PC-3 (cell line): ENCODE measurements around the gene MTFR1L. TPM values are rescaled to one million over a fixed set of nuclear protein-coding genes. Genes with fewer than 3 reads are reported as not detected.

Source experiments
- ATAC-seq: fragments of 200-7000 bp; cut with Tn5 transposase; 2 replicates; pipeline ENCODE4 v1.9.1; 2020; ENCODE audit warnings: mild to moderate bottlenecking, moderate library complexity
- Bru-seq: library from RNA; stranded (reverse); fragments of 400-500 nt; gene quantifications from one replicate; lab custom pipeline; 2021; lab: Mats Ljungman, UMichigan
- BruChase-seq, 2 experiments: library from RNA; stranded (reverse); fragments of 400-500 nt; gene quantifications; one replicate each; lab custom pipeline; 2021; lab: Mats Ljungman, UMichigan
- BruUV-seq: library from RNA; stranded (reverse); fragments of 400-500 nt; replicated peaks from 2 replicates; lab custom pipeline; 2021; lab: Mats Ljungman, UMichigan
- CTCF ChIA-PET: fragments of 300-600 bp; sonication (Branson Sonifier 250); formaldehyde crosslinking; loops from one replicate; lab custom pipeline; 2022; ENCODE audit warnings: antibody characterized with exemption; lab: Charles Lee
- POLR2A ChIA-PET: fragments of 300-600 bp; sonication (Branson Sonifier 250); formaldehyde crosslinking; loops from one replicate; lab custom pipeline; 2022; ENCODE audit warnings: antibody characterized with exemption; ENCODE audit not compliant: unreplicated experiment; lab: Charles Lee
- DNase-seq: peaks from one replicate; pipeline ENCODE4 v3.0.0-alpha.2; 2015
- H2AFZ ChIP-seq: fragments of 300-600 bp; sonication (generic); 2 replicates; pipeline ENCODE4 v1.6.0; 2016; ENCODE audit warnings: antibody characterized with exemption, low read length
- H3F3A ChIP-seq: fragments of 300-600 bp; sonication (generic); one replicate; pipeline ENCODE4 v1.6.0; 2017; ENCODE audit warnings: antibody characterized with exemption, low read length, control low read depth, mild to moderate bottlenecking; ENCODE audit not compliant: unreplicated experiment
- H3K27ac ChIP-seq: fragments of 300-600 bp; sonication (generic); 2 replicates; pipeline ENCODE4 v1.5.1; 2016; ENCODE audit warnings: mild to moderate bottlenecking, low read length
- H3K27me3 ChIP-seq: fragments of 300-600 bp; sonication (generic); 2 replicates; pipeline ENCODE4 v1.6.1; 2016; ENCODE audit warnings: low read length, mixed read lengths
- H3K36me3 ChIP-seq: fragments of 300-600 bp; sonication (generic); 2 replicates; pipeline ENCODE4 v1.6.1; 2016; ENCODE audit warnings: low read depth, mixed run types, low read length, mixed read lengths
- H3K4me1 ChIP-seq: fragments of 300-600 bp; sonication (generic); 2 replicates; pipeline ENCODE4 v1.5.1; 2016; ENCODE audit warnings: low read length; ENCODE audit not compliant: insufficient read depth
- H3K4me2 ChIP-seq: fragments of 300-600 bp; sonication (generic); 2 replicates; pipeline ENCODE4 v1.6.0; 2016; ENCODE audit warnings: low read length
- H3K4me3 ChIP-seq: fragments of 300-600 bp; sonication (generic); 2 replicates; pipeline ENCODE4 v1.5.1; 2016; ENCODE audit warnings: mild to moderate bottlenecking, low read length, mixed read lengths
- H3K79me2 ChIP-seq: fragments of 300-600 bp; sonication (generic); 2 replicates; pipeline ENCODE4 v1.6.1; 2017; ENCODE audit warnings: low read length, mixed read lengths
- H3K9ac ChIP-seq: fragments of 300-600 bp; sonication (generic); 2 replicates; pipeline ENCODE4 v1.6.0; 2016; ENCODE audit warnings: mild to moderate bottlenecking, low read length
- H3K9me2 ChIP-seq: fragments of 300-600 bp; sonication (generic); replicated peaks from 2 replicates; pipeline ENCODE4 v1.6.1; 2016; ENCODE audit warnings: mixed run types, low read length, mixed read lengths
- H3K9me3 ChIP-seq: fragments of 300-600 bp; sonication (generic); 2 replicates; pipeline ENCODE4 v1.6.1; 2016; ENCODE audit warnings: low read length, mixed read lengths
- H4K20me1 ChIP-seq: fragments of 300-600 bp; sonication (generic); 2 replicates; pipeline ENCODE4 v1.6.1; 2016; ENCODE audit warnings: low read length, mixed read lengths
- EZH2 ChIP-seq: fragments of 300-600 bp; sonication (generic); IDR thresholded peaks from one replicate; pipeline ENCODE4 v1.6.1; 2017; ENCODE audit warnings: antibody characterized with exemption, mild to moderate bottlenecking, low read length; ENCODE audit not compliant: unreplicated experiment
- EZH2phosphoT487 ChIP-seq: fragments of 300-600 bp; sonication (generic); IDR thresholded peaks from 2 replicates; pipeline ENCODE4 v1.6.1; 2018; ENCODE audit warnings: mild to moderate bottlenecking, antibody characterized with exemption, low read length, borderline replicate concordance
- intact Hi-C: fragments of 100-400 bp; cut with micrococcal nuclease; formaldehyde crosslinking; loops from 2 replicates; pipeline ENCODE4 v1.9.0; 2023
- long read RNA-seq: library from polyadenylated mRNA; unstranded; transcript quantifications from one replicate; pipeline ENCODE4 v2.0.0, GENCODE V29; 2021; ENCODE audit not compliant: unreplicated experiment
- total RNA-seq: library from RNA; depleted of rRNA; stranded (reverse); fragments of >200 nt; gene quantifications from 2 replicates; pipeline ENCODE4 v1.2.3, GENCODE V29; 2014; rRNA removed
- TF ChIP-seq, protein P1 (sequence below): fragments of 300-600 bp; sonication (generic); conservative IDR thresholded peaks from 2 replicates; pipeline ENCODE4 v1.5.1; 2017; ENCODE audit warnings: antibody characterized with exemption, low read depth, mild to moderate bottlenecking, low read length

Gene MTFR1L
- total RNA-seq (32.3 and 35.6 TPM in 2 replicates), Bru-seq, nascent RNA (percentile 73 among the genes with signal in this experiment), BruChase-seq, experiment 1, labeled RNA remaining after a 6-hour chase (percentile 91 among the genes with signal in this experiment), BruChase-seq, experiment 2, labeled RNA remaining after a 2-hour chase (percentile 82 among the genes with signal in this experiment)
- long read RNA-seq, transcript MTFR1L-203 (7 exons, 2,004 nt), result major isoform, 32 of 150 reads
- long read RNA-seq, transcript MTFR1L-210 (7 exons, 1,873 nt), result minor isoform, 12 of 150 reads
- long read RNA-seq, partial matches to known transcripts, result 49 of 150 reads
- long read RNA-seq, other reads (novel, unspliced or antisense), result 50 of 150 reads

DNA sequence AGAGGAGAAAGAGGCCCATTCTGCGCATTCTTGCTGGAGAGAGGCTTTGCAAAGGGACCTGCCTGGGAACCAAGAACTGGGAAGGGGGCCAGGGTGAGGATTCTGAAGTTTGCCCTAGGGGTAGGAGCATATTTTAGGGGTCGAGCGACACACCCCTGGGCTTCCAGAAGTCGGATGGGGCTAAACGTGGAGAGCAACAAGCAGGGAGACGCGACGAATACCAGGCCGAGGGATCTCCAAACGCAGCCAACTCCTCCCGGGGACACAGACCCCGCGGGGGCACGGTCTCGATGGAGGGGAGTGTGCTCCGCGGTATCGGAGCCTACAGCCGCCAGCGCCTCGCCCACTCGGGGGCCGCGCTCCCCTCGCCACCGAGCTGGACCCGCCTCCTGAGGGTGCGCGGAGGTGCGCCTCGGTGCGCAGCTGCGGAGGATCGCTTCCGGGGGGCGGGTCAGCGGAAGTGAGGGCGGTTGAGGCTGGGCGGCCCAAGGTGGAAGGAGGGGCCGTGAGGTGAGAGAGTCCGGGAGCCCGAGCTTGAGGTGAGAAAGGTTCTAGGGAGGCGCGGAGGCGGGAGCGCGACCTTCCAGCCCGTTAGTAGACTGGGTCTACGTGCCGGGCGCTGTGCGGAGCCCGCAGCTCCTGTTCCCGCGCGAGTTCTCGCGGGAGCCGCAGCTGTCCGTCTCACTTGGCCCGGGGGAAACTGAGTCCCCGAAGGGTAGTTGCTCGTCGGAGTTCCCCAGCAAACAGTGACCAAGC, at the start of gene MTFR1L:
Gene MTFR1L (plus strand): TSS at position 464 of the 756 bp plus-strand sequence. CDS start 3,151 bp downstream, outside the sequence.
- intact Hi-C loops, result loop anchor here (5.0 kb wide), 1 partner anchor 178 kb away; the partner anchor contains the start of gene PAFAH2
- BruUV-seq, result no TSS peak
- Histone ChIP-seq H3K4me1 (peaks cover 23% of the 10 kb centered on the region), H3K4me3 (peak within 1 kb of the TSS; percentile 93), H3K27me3 (no peaks in the 10 kb centered on the region), H4K20me1 (peaks cover 11% of the 10 kb centered on the region; the same call in 1 of the 2 replicates), H3K9me3 (no peaks in the 10 kb centered on the region), H3K36me3 (no peaks in the 10 kb centered on the region), H3K9me2 (no peaks in the 10 kb centered on the region), H2AFZ (peak within 1 kb of the TSS; percentile 88), H3K9ac (peak within 1 kb of the TSS; percentile 89), H3K4me2 (peak within 1 kb of the TSS; percentile 93), H3F3A (no peaks in the 10 kb centered on the region), H3K79me2 (peaks cover 41% of the 10 kb centered on the region), H3K27ac (peak within 1 kb of the TSS; percentile 41)
- ATAC-seq, result peak; percentile 83
- POLR2A ChIA-PET, result interaction anchor here (0.6 kb wide), 5 partner anchors 21 to 1338 kb away, joined by 3 to 16 read pairs (median 4); partner anchors contain the start of gene PAFAH2
- TF ChIP-seq, protein P1, sequence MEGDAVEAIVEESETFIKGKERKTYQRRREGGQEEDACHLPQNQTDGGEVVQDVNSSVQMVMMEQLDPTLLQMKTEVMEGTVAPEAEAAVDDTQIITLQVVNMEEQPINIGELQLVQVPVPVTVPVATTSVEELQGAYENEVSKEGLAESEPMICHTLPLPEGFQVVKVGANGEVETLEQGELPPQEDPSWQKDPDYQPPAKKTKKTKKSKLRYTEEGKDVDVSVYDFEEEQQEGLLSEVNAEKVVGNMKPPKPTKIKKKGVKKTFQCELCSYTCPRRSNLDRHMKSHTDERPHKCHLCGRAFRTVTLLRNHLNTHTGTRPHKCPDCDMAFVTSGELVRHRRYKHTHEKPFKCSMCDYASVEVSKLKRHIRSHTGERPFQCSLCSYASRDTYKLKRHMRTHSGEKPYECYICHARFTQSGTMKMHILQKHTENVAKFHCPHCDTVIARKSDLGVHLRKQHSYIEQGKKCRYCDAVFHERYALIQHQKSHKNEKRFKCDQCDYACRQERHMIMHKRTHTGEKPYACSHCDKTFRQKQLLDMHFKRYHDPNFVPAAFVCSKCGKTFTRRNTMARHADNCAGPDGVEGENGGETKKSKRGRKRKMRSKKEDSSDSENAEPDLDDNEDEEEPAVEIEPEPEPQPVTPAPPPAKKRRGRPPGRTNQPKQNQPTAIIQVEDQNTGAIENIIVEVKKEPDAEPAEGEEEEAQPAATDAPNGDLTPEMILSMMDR, result no peak
- no peak for TF ChIP-seq EZH2
- no peak for TF ChIP-seq EZH2phosphoT487
- DNase-seq, result peak; percentile 72
- CTCF ChIA-PET, result no interaction called here

DNA sequence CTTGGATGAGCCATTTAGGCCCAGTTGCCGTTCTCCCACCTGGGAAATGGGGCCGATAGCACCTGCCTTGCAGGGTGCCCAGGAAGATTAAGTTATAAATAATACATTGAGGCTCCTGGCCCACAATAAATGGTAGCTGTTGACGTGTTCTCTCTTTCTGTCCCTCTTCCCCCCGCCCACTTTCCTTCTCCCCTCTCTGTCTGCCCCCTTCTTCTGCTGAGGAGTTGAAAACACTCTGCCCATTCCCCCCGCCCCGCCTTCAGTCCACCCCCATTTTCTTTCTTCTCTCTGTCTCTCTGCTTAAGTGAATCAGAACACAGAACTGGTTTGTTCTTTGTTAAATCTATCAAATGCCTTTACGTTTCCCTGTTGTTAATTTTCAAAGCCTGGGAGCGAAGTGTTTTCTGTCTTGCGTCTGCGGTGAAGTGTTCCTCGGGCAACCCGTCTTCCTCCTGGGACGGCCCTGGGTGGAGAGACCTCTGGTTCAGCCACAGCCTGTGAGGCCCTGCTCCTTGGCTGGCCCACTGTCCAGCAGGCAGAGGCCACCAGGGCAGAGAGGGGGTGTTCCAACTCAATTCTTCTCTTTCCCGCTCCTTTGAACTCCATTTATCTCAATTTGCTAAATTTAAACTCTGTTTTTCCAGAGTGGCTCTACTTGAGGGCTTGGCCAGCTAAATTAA, 49.1 kb upstream of the MTFR1L start:
- Histone ChIP-seq H3F3A (no peaks in the 10 kb centered on the region), H3K27ac (no peak overlapping the region), H3K4me1 (peaks cover 12% of the 10 kb centered on the region), H3K27me3 (no peaks in the 10 kb centered on the region), H2AFZ (no peak overlapping the region), H3K36me3 (no peaks in the 10 kb centered on the region), H3K4me3 (no peak overlapping the region), H3K79me2 (no peaks in the 10 kb centered on the region), H4K20me1 (no peaks in the 10 kb centered on the region), H3K9me2 (no peaks in the 10 kb centered on the region), H3K9ac (no peak overlapping the region), H3K9me3 (no peaks in the 10 kb centered on the region), H3K4me2 (no peak overlapping the region)
- CTCF ChIA-PET, result no interaction called here
- intact Hi-C loops, result no loop called here
- POLR2A ChIA-PET, result no interaction called here
- ATAC-seq, result no peak
- no peak for TF ChIP-seq EZH2phosphoT487
- TF ChIP-seq, protein P1, result no peak
- no peak for TF ChIP-seq EZH2
- no peak for DNase-seq
- no TSS peak for BruUV-seq
